PC-9 (cell line): ENCODE data around the gene SRBD1. TPM values are rescaled to one million over a fixed set of nuclear protein-coding genes. Genes with fewer than 3 reads are reported as not detected.

Source experiments
- BruUV-seq: library from RNA; stranded (reverse); fragments of 400-500 nt; replicated peaks from 2 replicates; lab custom pipeline; 2021; lab: Mats Ljungman, UMichigan
- CTCF ChIA-PET: fragments of 300-600 bp; sonication (Branson Sonifier 250); formaldehyde crosslinking; loops from one replicate; lab custom pipeline; 2022; ENCODE audit warnings: antibody characterized with exemption; lab: Charles Lee
- POLR2A ChIA-PET: fragments of 300-600 bp; sonication (Branson Sonifier 250); formaldehyde crosslinking; loops from one replicate; lab custom pipeline; 2022; ENCODE audit warnings: antibody characterized with exemption; ENCODE audit not compliant: unreplicated experiment; lab: Charles Lee
- DNase-seq, 2 experiments: peaks; one replicate each; pipeline versions ENCODE4 v3.0.0 to v3.0.0-alpha.2; 2015 to 2022; ENCODE audit warnings: mixed read lengths in 1 of 2
- H2AFZ ChIP-seq: fragments of 200-600 bp; sonication (generic); 2 replicates; pipeline ENCODE4 v1.8.1; 2017; ENCODE audit warnings: antibody characterized with exemption
- H3F3A ChIP-seq: fragments of 200-600 bp; sonication (generic); 2 replicates; pipeline ENCODE4 v1.8.1; 2017; ENCODE audit warnings: antibody characterized with exemption, mild to moderate bottlenecking, low read depth; ENCODE audit not compliant: insufficient read depth
- H3K27ac ChIP-seq: fragments of 200-600 bp; sonication (generic); 2 replicates; pipeline ENCODE4 v1.6.1; 2016; ENCODE audit warnings: mixed run types
- H3K27me3 ChIP-seq: fragments of 200-600 bp; sonication (generic); 2 replicates; pipeline ENCODE4 v1.6.1; 2016; ENCODE audit warnings: low read depth, mixed run types; ENCODE audit not compliant: insufficient read depth
- H3K36me3 ChIP-seq: fragments of 200-600 bp; sonication (generic); 2 replicates; pipeline ENCODE4 v1.6.1; 2016; ENCODE audit warnings: low read depth, mixed run types
- H3K4me1 ChIP-seq: fragments of 200-600 bp; sonication (generic); replicated peaks from 2 replicates; pipeline ENCODE4 v1.6.1; 2016; ENCODE audit warnings: mixed run types; ENCODE audit not compliant: insufficient read depth
- H3K4me2 ChIP-seq: fragments of 200-600 bp; sonication (generic); 2 replicates; pipeline ENCODE4 v1.6.1; 2017; ENCODE audit warnings: mixed run types
- H3K4me3 ChIP-seq: fragments of 200-600 bp; sonication (generic); 2 replicates; pipeline ENCODE4 v1.6.1; 2016; ENCODE audit warnings: mixed run types
- H3K79me2 ChIP-seq: fragments of 200-600 bp; sonication (generic); 2 replicates; pipeline ENCODE4 v1.6.1; 2017; ENCODE audit warnings: low read depth, mixed run types
- H3K9me2 ChIP-seq: fragments of 200-600 bp; sonication (generic); 2 replicates; pipeline ENCODE4 v1.8.1; 2017; ENCODE audit warnings: mild to moderate bottlenecking; ENCODE audit not compliant: insufficient read depth
- H3K9me3 ChIP-seq: fragments of 200-600 bp; sonication (generic); 2 replicates; pipeline ENCODE4 v1.8.1; 2016; ENCODE audit warnings: low read depth; ENCODE audit not compliant: insufficient read depth
- H4K20me1 ChIP-seq: fragments of 200-600 bp; sonication (generic); 2 replicates; pipeline ENCODE4 v1.8.1; 2017; ENCODE audit not compliant: insufficient read depth
- CTCF ChIP-seq: fragments of 200-600 bp; sonication (generic); conservative IDR thresholded peaks from 2 replicates; pipeline ENCODE4 v1.6.1; 2017; ENCODE audit warnings: mixed run types, antibody characterized with exemption, mild to moderate bottlenecking, moderate library complexity
- EZH2 ChIP-seq: fragments of 200-600 bp; sonication (generic); IDR thresholded peaks from 2 replicates; pipeline ENCODE4 v1.8.0; 2017; ENCODE audit warnings: antibody characterized with exemption, low read depth
- intact Hi-C: fragments of 100-400 bp; cut with micrococcal nuclease; formaldehyde crosslinking; loops from one replicate; pipeline ENCODE4 v1.10.0; 2022; ENCODE audit not compliant: unreplicated experiment
- total RNA-seq: library from RNA; stranded (reverse); gene quantifications from 2 replicates; pipeline ENCODE4 v1.2.3, GENCODE V29; 2021

SRBD1 gene
- total RNA-seq, 1 experiment from 2014 or later: 17.8 TPM

DNA sequence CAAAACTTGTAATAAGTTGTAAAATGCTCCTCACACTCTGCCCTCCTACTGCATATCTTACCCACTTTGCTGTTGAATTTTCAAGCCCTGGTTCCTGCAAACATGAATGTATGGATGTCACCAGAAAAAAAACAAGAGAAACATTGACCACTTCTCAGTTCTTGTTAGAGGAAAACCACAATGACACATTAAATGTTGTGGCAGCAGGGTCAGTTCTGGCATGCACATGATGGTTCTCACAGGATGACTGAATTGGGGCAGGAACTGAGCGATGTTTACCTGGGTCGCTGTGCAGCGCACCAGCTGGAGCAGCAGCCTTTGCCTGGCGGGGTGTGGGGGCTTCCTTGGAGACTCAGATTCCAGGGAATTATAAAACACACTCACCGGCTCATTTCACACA is 26.4 kb upstream of the SRBD1 start:
- Histone ChIP-seq H3K4me1 (no peaks in the 10 kb centered on the region), H3K27ac (no peak overlapping the region), H2AFZ (no peak overlapping the region), H3K9me2 (no peaks in the 10 kb centered on the region), H3K4me3 (no peak overlapping the region), H3K36me3 (no peaks in the 10 kb centered on the region), H3K27me3 (no peaks in the 10 kb centered on the region), H3F3A (no peaks in the 10 kb centered on the region), H3K79me2 (no peaks in the 10 kb centered on the region), H4K20me1 (no peaks in the 10 kb centered on the region), H3K4me2 (no peak overlapping the region), H3K9me3 (no peaks in the 10 kb centered on the region)
- BruUV-seq: no TSS peak
- TF ChIP-seq EZH2: no peak
- TF ChIP-seq CTCF: no peak
- intact Hi-C loops: no loop called here
- POLR2A ChIA-PET: no interaction called here
- DNase-seq: no peak
- CTCF ChIA-PET: no interaction called here

DNA sequence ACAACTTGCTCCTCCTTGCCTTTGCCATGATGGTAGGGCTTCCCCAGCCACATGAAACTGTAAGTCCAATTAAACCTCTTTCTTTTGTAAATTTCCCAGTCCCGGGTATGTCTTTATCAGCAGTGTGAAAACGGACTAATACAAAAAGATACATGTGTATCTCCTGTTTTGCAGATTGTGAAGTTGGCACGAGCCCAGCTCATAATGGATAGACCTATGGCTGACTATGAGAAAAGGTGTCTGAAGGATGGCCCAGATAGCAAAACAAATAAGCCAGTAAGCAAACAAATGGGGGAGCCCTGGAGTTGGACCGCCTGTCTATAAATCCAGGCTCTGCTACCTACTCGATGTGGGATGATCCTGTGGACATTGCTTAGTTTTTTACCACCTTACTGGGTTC is 24.9 kb upstream of the SRBD1 start:
- CTCF ChIA-PET: no interaction called here
- Histone ChIP-seq H3K4me2 (no peak overlapping the region), H3K27me3 (no peaks in the 10 kb centered on the region), H3F3A (no peaks in the 10 kb centered on the region), H3K4me3 (no peak overlapping the region), H3K9me3 (no peaks in the 10 kb centered on the region), H3K27ac (no peak overlapping the region), H2AFZ (no peak overlapping the region), H3K79me2 (no peaks in the 10 kb centered on the region), H3K36me3 (no peaks in the 10 kb centered on the region), H3K4me1 (no peaks in the 10 kb centered on the region), H4K20me1 (no peaks in the 10 kb centered on the region), H3K9me2 (no peaks in the 10 kb centered on the region)
- intact Hi-C loops: no loop called here
- POLR2A ChIA-PET: no interaction called here
- no TSS peak for BruUV-seq
- TF ChIP-seq EZH2 (no peak), CTCF (no peak)
- DNase-seq: peak in 1 of 2 experiments; percentile 5

GRCh38 chr2:45634223-45634622 is 23.2 kb upstream of the SRBD1 start:
- intact Hi-C loops: no loop called here
- Histone ChIP-seq H3K36me3 (no peaks in the 10 kb centered on the region), H3K4me2 (no peak overlapping the region), H3F3A (no peaks in the 10 kb centered on the region), H3K9me3 (no peaks in the 10 kb centered on the region), H2AFZ (no peak overlapping the region), H3K79me2 (no peaks in the 10 kb centered on the region), H3K9me2 (no peaks in the 10 kb centered on the region), H4K20me1 (no peaks in the 10 kb centered on the region), H3K27ac (no peak overlapping the region), H3K4me1 (no peaks in the 10 kb centered on the region), H3K27me3 (no peaks in the 10 kb centered on the region), H3K4me3 (no peak overlapping the region)
- TF ChIP-seq EZH2 (no peak), CTCF (no peak)
- no TSS peak for BruUV-seq
- ChIA-PET CTCF (interaction anchor here (0.9 kb wide), 1 partner anchor 9 kb away, joined by 3 read pairs; no protein-coding TSS in a partner anchor), POLR2A (interaction anchor here (0.7 kb wide), 1 partner anchor 259 kb away, joined by 6 read pairs; no protein-coding TSS in a partner anchor)
- no peak for DNase-seq
